Astrocyte (in vitro differentiated cells and primary cell): ENCODE data around the gene KLK10. TPM values are rescaled to one million over a fixed set of nuclear protein-coding genes. Genes with fewer than 3 reads are reported as not detected.
"Not testable (repeated sequence)": the region's sequence is repeated elsewhere in the genome, so short reads cannot be mapped to it uniquely, and the experiment has no call there.

ENCODE experiments used
- DNase-seq: peaks from one replicate; pipeline ENCODE4 v3.0.0-alpha.2; 2010; ENCODE audit warnings: low read depth
- FAIRE-seq: peaks from 2 replicates; lab custom pipeline; 2011; peaks lifted over from hg19 to GRCh38; lab: Jason Lieb, UNC
- H2AFZ ChIP-seq: 2 replicates; pipeline ENCODE4 v1.6.0; 2012; ENCODE audit warnings: low read depth, low read length, inconsistent platforms
- H3K27ac ChIP-seq: 2 replicates; pipeline ENCODE4 v1.5.1; 2011; ENCODE audit warnings: low read depth, low read length, inconsistent platforms
- H3K27me3 ChIP-seq: 2 replicates; pipeline ENCODE4 v1.6.0; 2011; ENCODE audit warnings: low read length, inconsistent platforms; ENCODE audit not compliant: insufficient read depth
- H3K36me3 ChIP-seq: 2 replicates; pipeline ENCODE4 v1.5.1; 2011; ENCODE audit warnings: low read length, inconsistent platforms; ENCODE audit not compliant: insufficient read depth
- H3K4me1 ChIP-seq: 2 replicates; pipeline ENCODE4 v1.5.1; 2011; ENCODE audit warnings: low read length, inconsistent platforms; ENCODE audit not compliant: insufficient read depth
- H3K4me2 ChIP-seq: 2 replicates; pipeline ENCODE4 v1.6.0; 2012; ENCODE audit warnings: low read length, inconsistent platforms
- H3K4me3 ChIP-seq: 2 replicates; pipeline ENCODE4 v1.5.1; 2011; ENCODE audit warnings: low read depth, mild to moderate bottlenecking, low read length, inconsistent platforms; ENCODE audit not compliant: insufficient read depth
- H3K79me2 ChIP-seq: 2 replicates; pipeline ENCODE4 v1.6.0; 2012; ENCODE audit warnings: mild to moderate bottlenecking, low read length, inconsistent platforms; ENCODE audit not compliant: insufficient read depth
- H3K9ac ChIP-seq: 2 replicates; pipeline ENCODE4 v1.6.0; 2012; ENCODE audit warnings: mild to moderate bottlenecking, low read length, inconsistent platforms
- H3K9me3 ChIP-seq: 2 replicates; pipeline ENCODE4 v1.5.1; 2012; ENCODE audit warnings: low read depth, mild to moderate bottlenecking, low read length, inconsistent platforms; ENCODE audit not compliant: insufficient read depth
- H4K20me1 ChIP-seq: 2 replicates; pipeline ENCODE4 v1.6.0; 2012; ENCODE audit warnings: low read length, inconsistent platforms; ENCODE audit not compliant: insufficient read depth
- H3K27ac Mint-ChIP-seq: one replicate; pipeline ENCODE4 v1.8.0; 2021; ENCODE audit warnings: mild to moderate bottlenecking, mixed read lengths; ENCODE audit not compliant: unreplicated experiment
- H3K27me3 Mint-ChIP-seq: one replicate; pipeline ENCODE4 v1.8.0; 2021; ENCODE audit warnings: low read depth, mixed read lengths; ENCODE audit not compliant: unreplicated experiment
- H3K36me3 Mint-ChIP-seq: one replicate; pipeline ENCODE4 v1.8.0; 2021; ENCODE audit warnings: low read depth, mixed read lengths; ENCODE audit not compliant: unreplicated experiment
- H3K4me1 Mint-ChIP-seq: one replicate; pipeline ENCODE4 v1.8.0; 2021; ENCODE audit warnings: low read depth, mixed read lengths; ENCODE audit not compliant: unreplicated experiment
- H3K4me3 Mint-ChIP-seq: one replicate; pipeline ENCODE4 v1.8.0; 2021; ENCODE audit warnings: mild to moderate bottlenecking, moderate library complexity, mixed read lengths; ENCODE audit not compliant: unreplicated experiment
- H3K9me3 Mint-ChIP-seq: one replicate; pipeline ENCODE4 v1.8.0; 2021; ENCODE audit warnings: mild to moderate bottlenecking, mixed read lengths; ENCODE audit not compliant: unreplicated experiment
- EZH2 ChIP-seq: IDR thresholded peaks from 2 replicates; pipeline ENCODE4 v1.6.1; 2012; ENCODE audit warnings: mild to moderate bottlenecking, low read length, inconsistent platforms; ENCODE audit not compliant: insufficient read depth
- total RNA-seq: library from RNA; stranded (reverse); gene quantifications from 2 replicates; pipeline ENCODE4 v1.2.1, GENCODE V29; 2021
- TF ChIP-seq, protein P1 (sequence below): IDR thresholded peaks from 2 replicates; pipeline ENCODE4 v1.5.1; 2011; ENCODE audit warnings: low read depth, mild to moderate bottlenecking, inconsistent platforms, low read length, moderate library complexity; ENCODE audit not compliant: insufficient read depth

KLK10 gene
- total RNA-seq, 1 donor from 2014 or later = 0.30 TPM

DNA sequence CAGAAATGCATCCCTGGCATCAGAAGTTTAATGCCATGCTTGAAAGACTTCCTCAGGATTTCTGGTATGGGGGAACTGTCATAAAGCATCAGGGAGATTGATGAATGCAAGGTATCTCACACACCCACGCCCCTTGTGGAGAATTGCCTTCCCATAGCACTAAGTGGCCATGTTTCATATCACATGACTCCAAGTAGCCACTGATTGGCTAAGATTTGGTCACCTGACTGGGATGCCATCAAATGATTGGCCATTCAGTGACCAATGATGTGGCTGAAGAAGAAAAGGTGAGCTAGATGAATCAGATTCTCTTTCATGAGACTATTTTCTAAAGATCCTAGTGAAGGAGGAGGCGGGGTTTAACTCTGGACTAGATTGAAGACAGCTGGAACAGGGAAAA lies 25.4 kb downstream of the KLK10 start:
- Mint-ChIP-seq H3K9me3 (peaks cover 2% of the 10 kb centered on the region), H3K4me3 (no peak overlapping the region), H3K27me3 (peaks cover 28% of the 10 kb centered on the region), H3K36me3 (no peaks in the 10 kb centered on the region), H3K27ac (no peak overlapping the region), H3K4me1 (no peaks in the 10 kb centered on the region)
- Histone ChIP-seq H3K27ac (no peak overlapping the region), H3K79me2 (no peaks in the 10 kb centered on the region), H3K9ac (no peak overlapping the region), H3K9me3 (no peaks in the 10 kb centered on the region), H3K4me1 (no peaks in the 10 kb centered on the region), H3K27me3 (no peaks in the 10 kb centered on the region), H3K4me3 (no peak overlapping the region), H2AFZ (no peak overlapping the region), H3K36me3 (no peaks in the 10 kb centered on the region), H3K4me2 (no peak overlapping the region), H4K20me1 (no peaks in the 10 kb centered on the region)
- DNase-seq (no peak), FAIRE-seq (no peak)
- no peak for TF ChIP-seq EZH2
- TF ChIP-seq, protein P1, sequence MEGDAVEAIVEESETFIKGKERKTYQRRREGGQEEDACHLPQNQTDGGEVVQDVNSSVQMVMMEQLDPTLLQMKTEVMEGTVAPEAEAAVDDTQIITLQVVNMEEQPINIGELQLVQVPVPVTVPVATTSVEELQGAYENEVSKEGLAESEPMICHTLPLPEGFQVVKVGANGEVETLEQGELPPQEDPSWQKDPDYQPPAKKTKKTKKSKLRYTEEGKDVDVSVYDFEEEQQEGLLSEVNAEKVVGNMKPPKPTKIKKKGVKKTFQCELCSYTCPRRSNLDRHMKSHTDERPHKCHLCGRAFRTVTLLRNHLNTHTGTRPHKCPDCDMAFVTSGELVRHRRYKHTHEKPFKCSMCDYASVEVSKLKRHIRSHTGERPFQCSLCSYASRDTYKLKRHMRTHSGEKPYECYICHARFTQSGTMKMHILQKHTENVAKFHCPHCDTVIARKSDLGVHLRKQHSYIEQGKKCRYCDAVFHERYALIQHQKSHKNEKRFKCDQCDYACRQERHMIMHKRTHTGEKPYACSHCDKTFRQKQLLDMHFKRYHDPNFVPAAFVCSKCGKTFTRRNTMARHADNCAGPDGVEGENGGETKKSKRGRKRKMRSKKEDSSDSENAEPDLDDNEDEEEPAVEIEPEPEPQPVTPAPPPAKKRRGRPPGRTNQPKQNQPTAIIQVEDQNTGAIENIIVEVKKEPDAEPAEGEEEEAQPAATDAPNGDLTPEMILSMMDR = no peak

- no peak overlapping the region for H3K27ac Mint-ChIP-seq
- Histone ChIP-seq H3K27ac (no peak overlapping the region), H3K9ac (no peak overlapping the region), H3K79me2 (no peaks in the 10 kb centered on the region), H3K9me3 (no peaks in the 10 kb centered on the region), H3K4me2 (no peak overlapping the region), H3K4me1 (no peaks in the 10 kb centered on the region), H3K4me3 (no peak overlapping the region), H3K27me3 (no peaks in the 10 kb centered on the region), H4K20me1 (no peaks in the 10 kb centered on the region), H3K36me3 (no peaks in the 10 kb centered on the region), H2AFZ (no peak overlapping the region)
- H3K36me3 Mint-ChIP-seq = no peaks in the 10 kb centered on the region
- H3K4me1 Mint-ChIP-seq = no peaks in the 10 kb centered on the region
- H3K27me3 Mint-ChIP-seq = peaks cover 28% of the 10 kb centered on the region
- H3K4me3 Mint-ChIP-seq = no peak overlapping the region
- TF ChIP-seq, protein P1 = no peak
- TF ChIP-seq EZH2 = no peak
- peaks cover 2% of the 10 kb centered on the region for H3K9me3 Mint-ChIP-seq
- no peak for FAIRE-seq
- DNase-seq = no peak
Observed at GRCh38 chr19:50992666-50993035, 26.9 kb downstream of the KLK10 start.

DNA sequence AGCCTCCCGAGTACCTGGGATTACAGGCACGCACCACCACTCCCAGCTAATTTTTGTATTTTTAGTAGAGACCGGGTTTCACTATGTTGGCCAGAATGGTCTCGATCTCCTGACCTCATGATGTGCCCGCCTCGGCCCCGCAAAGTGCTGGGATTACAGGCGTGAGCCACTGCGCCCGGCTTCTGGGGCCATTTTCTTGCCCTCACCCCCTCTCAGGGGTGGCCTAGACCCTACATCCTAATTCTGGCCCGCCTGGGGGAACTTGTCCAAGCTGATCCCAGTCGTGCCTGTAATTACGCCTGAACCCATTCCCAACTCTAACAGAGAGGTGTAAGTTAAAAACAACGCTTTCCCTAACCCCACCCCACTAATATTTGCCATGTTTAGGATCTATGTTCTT lies 35.1 kb downstream of the KLK10 start:
- not testable (repeated sequence) for FAIRE-seq, H3K4me3 ChIP-seq

More for the DNA sequence above, 35.1 kb downstream of the KLK10 start:
- not testable (repeated sequence) for H4K20me1 ChIP-seq, H3K4me3 Mint-ChIP-seq, H3K79me2 ChIP-seq, H3K4me1 ChIP-seq, DNase-seq, H3K27ac ChIP-seq, H3K9ac ChIP-seq, H3K4me2 ChIP-seq, H3K36me3 Mint-ChIP-seq, H3K36me3 ChIP-seq, H3K9me3 ChIP-seq, H3K4me1 Mint-ChIP-seq, H2AFZ ChIP-seq, H3K9me3 Mint-ChIP-seq, H3K27ac Mint-ChIP-seq, H3K27me3 ChIP-seq
- peaks cover 41% of the 10 kb centered on the region for H3K27me3 Mint-ChIP-seq
